ENCODE measurements around the gene CACNA1C.

Gene CACNA1C

GRCh38 chr12:2639020-2639298 is 586.2 kb downstream of the CACNA1C start:
- no peak for ATAC-seq

DNA sequence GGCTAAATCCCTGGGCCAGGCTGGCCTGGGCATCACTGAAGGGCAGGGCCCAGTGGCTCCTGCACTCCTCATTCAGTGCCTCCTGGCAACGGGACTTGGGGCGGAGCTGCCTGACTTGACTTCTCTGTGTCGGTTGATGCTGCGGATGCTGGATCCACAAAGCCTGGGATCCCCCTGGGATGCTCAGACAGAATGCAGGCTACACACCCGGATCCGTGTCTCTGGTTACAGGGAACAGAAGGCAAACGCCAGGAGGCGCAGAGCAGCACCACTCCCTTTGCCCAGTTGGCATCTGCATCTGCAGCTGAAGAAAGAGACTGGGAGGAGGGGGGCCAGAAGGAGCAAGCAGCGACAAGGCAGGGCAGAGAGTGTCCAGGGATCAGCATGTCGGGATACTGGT is 587.5 kb downstream of the CACNA1C start:
- no peak for ATAC-seq

DNA sequence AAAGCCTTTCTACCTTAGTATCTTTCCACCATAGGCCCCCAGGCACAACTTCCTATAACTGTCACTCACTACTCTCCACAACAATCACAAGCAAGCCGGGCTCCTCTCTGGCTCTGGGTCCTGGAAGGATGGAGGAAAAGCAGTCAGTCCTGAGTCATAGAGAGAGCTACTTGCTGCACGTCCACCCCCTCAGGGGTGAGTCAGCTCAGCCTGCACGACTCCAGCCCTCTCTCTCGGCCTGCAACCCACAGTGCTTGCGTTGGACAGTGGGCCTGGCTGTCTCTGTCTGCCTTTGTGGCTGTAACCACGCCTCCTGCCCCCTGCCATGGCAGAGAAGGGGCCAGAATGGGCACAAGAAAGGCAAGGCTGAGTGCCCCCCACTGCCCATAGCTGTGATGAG is 587.9 kb downstream of the CACNA1C start:
- no peak for ATAC-seq

GRCh38 chr12:2641207-2641606 is 588.4 kb downstream of the CACNA1C start:
- ATAC-seq, result no peak

GRCh38 chr12:2641761-2642160 is 589.0 kb downstream of the CACNA1C start:
- ATAC-seq, result no peak

DNA sequence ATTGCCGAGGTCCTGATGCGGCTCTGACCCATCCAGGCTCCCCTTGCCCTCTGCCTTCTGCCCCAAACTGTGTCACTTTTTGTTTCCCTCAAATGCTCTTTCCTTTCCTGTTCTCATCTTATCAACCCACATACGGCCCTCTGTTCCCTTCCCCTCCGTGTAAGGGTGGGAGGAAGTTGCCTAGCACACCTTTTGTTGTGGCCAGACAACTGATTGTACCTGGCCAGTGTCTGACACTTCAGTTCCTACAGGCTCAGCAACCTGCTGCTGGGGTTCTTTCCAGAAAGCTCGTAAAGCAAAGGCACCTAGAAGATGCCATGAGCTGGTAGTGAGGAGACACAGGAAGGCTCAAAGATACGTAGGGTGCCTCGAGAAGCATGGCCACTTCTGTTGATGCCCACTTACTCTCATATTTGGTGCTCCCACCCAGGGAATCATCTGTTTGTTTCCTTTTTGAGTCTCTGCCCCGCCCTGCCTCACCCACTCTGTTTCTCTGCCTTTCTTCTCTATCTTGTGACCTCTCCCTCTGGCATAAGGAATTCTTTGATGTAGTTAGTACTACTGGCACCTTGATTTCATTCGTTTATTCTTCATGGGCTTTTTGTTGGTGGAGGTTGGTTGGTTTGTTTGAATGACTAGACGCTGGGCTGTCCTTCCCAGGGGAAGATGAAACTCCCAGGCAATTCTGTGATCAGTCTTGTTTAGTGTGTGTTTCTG is 589.5 kb downstream of the CACNA1C start:
- ATAC-seq, result no peak

- ATAC-seq, result no peak
Measured at GRCh38 chr12:2642896-2643425, 590.2 kb downstream of the CACNA1C start.

- ATAC-seq, result no peak
Measured at GRCh38 chr12:2643576-2644135, 590.9 kb downstream of the CACNA1C start.

DNA sequence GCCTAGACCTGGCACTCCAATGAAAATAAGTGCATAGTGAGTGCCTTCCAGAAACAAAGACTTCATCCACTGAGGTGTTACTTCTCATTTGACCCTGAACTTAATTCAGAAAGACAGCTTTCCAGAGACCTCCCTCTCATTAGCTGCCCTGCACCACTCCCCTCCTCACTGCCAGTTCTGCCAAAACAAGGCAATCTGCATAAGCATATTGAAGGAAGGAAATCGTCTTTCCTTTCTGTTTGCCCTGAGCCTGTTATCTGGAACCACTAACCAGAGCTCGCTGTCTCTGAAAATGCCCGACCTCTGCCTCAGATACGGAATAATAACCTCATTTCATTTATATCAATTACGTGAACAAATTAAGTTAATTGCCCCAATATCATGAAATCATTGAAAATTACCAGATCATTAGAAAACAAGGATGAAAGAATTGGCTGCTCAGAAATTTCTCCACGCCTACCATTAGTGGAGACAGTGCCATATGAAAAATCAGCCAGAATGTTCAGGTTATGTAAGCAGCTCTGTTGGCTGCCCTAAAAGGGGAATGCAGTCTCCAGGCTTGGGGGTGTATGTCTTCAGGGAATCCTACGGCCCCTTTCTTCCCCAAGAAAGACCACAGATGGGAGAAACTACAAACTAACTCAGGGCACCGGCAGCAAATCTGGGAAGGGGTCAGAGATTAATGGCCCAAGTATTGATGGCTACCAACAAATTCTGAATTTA is 592.1 kb downstream of the CACNA1C start:
- ATAC-seq, result no peak

DNA sequence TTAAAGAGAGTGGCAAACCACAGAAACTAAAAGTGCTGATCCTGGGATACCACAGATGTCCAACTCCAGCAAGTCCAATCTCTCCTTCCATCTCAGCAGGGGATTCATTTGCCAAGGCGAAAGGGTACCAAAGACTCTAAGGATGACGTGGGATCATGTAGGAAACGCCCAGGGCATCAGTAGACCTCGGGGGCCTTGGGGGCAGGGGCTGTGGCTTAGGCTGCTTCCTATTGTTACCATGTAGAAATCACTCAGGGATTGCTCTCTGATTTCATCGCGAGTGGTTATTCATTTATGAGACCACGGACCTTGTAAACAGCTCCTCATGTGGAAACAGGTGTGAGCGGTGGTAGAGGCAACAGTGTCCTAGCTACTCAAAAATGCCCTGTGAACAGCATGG is 592.7 kb downstream of the CACNA1C start:
- ATAC-seq, result no peak

- no peak for ATAC-seq
Measured at GRCh38 chr12:2646341-2646740, 593.6 kb downstream of the CACNA1C start.

DNA sequence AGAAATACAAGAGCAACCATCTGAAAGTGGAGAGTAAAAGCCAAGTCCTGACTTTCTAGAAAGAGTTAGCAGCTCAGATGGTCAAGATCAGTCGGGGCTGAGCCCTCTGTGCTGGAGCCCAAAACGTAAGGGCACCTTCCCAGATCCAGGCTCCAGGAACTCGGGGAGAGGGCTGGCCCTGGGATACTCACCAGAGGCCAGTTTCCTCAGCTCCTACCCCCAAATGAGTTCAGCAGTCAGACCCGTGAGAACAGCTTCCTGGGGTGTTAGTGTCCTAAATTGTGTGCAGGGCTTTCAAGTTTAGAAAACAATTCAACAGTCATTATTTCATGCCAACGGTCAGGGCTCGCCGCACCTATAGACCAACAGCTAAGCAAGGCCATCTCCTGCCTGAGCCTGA is 594.4 kb downstream of the CACNA1C start:
- ATAC-seq, result no peak

- ATAC-seq, result no peak
Measured at GRCh38 chr12:2648406-2648805, 595.6 kb downstream of the CACNA1C start.

DNA sequence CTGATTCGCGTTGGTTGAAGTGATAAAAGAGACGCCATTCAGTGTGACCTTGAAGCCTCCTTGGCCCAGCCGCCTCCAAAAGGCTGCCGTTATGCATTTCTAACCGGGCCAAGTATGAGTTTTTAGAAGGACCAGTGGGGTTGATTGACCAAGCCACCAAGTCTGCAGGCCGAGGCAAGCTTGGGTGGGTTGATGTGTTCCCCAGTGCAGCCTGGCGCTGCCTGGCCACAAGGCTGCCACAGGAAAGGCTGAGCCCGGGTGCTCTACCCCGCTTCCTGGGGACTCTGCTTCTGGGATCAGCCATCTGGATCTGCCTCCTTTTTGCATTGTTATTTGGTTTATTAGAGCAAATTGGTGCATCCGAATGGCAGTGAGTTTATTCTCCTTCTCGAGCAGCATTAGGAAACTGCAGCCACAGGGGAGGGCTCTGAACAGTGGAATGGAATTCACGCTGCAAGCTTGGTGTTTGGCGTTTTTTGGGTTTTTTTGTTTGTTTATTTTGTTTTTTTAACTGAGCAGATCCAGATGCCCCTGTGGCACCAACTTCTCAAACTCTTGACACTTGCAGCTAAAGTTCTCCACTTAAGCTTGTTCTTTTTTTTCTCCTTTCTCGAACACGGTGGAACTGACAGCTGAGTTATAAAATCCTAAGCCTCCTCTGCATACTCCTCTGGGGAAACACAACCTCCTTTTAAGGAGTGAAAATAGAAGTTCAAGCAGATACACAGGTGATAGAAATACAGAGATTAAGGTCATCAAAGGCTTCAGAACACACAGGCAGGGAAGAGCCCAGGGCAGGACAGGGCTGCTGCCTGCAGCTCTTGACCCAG is 596.6 kb downstream of the CACNA1C start:
- ATAC-seq, result no peak

- ATAC-seq, result no peak
Measured at GRCh38 chr12:2650261-2651067, 597.7 kb downstream of the CACNA1C start.

DNA sequence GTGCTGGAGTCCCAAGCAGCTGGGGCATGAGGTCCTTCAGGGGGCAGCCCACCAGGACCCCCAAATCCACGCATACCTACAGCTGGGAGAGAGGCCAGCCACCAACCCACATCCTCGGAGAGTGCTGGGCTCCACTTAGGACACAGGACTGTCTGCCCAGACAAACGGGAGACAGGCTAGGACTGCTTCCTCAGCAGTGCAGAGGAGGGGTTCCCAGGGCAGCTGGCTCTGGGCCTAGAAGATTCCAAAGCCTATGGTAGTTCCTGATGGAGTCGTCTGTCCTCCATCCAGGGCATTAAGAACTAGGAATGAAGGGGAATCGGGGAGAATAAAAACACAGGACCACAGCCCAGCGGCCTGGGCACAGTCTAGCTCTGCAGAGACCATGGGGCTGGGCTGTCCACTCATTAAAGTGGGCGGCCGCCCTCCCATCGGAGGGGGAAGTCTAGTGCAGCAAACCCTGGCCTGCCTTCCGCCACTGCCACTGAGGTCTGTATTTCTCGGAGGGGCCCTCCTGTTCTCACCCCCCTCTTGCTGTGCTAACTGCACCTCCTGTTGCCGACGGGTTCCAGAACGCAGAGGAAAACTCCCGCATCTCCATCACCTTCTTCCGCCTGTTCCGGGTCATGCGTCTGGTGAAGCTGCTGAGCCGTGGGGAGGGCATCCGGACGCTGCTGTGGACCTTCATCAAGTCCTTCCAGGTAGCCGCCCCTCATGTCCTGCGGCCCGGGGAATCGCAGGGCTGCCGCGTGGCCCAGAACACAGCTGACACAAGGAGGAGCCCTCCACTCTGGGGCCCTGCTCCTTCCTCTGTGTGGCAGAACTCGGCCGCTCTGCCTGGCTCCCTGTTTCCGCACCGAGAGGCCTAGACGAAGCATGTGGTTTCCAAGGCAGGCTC is 598.5 kb downstream of the CACNA1C start:
- no peak for ATAC-seq

GRCh38 chr12:2652011-2652400 is 599.2 kb downstream of the CACNA1C start:
- no peak for ATAC-seq

DNA sequence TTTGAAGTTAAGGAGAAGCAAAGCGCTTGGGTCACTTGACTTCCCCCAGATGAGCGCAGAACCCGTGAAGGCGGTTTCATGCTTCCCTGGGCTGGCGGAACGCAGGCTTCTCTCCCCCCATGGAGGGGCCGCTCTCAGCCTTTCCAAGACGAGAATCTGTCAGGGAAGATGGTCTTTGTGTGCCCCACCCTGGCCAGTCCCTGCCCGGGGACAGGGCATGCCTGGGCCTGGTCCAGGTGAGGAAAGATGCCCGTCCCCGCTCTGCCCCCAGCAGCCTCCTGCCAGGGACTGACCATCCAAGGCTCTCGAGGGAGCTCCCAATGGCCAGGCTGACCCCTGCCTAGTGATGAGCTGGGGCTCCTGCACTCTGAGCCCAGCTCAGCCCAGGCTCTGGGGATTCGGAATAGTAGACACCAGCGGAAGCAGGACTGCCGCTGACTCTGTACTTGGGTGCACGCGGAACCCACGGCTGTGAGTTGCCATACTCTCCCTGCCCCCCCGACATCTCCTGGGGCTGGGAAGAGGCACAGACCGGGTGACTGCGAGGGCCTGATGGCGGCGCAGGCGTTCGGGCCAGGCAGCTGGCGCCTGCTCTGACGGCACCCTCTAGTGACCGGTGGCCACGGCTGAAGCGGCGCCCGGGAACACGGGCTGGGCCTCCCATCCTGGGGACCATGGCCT is 599.8 kb downstream of the CACNA1C start:
- no peak for ATAC-seq

DNA sequence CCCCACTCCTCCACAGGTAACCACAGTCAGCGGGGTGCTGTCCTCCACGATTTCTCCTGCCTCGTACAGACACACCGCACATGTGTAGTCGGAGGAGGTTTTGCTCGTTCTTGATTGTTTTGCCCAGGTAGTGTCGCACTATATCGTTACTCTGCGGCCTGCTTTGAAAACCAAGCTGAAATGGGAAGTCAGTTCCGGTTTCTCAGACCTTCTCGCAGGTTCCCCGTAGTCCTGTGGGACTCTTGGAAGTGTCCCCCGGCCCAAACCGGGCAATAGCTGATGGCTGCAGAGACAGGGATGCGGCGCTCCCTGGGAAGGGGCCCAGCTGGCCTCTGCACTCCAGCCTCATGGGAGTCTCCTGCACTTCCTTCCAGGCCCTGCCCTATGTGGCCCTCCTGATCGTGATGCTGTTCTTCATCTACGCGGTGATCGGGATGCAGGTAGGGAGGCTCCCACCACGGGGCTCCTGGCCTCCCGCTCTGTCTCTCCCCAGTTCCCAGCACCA is 600.7 kb downstream of the CACNA1C start:
- no peak for ATAC-seq

DNA sequence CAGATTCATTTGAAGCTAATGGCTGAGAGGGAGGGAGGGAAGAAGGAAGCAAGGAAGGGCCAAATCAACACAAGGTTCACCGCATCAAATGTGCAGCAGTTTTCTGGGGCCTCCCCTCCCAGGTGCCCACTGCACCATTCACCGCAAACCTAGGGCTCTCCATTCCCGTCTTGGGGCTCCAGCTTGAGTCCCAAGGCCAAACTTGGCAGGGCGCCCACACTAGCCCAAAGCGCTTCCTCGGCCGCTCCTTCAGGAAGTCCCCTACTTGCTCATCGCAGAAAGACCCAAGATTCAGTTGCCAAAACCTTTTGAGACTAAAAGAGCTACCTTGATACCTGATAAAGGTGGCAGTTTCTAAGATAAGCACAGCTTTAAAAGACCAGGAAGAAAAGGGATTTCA is 601.5 kb downstream of the CACNA1C start:
- ATAC-seq, result no peak

- no peak for ATAC-seq
Measured at GRCh38 chr12:2654741-2655140, 602.0 kb downstream of the CACNA1C start.
